GM18505 (cell line): ENCODE data around the gene PRLH.
"Not testable (repeated sequence)": the region's sequence is repeated elsewhere in the genome, so short reads cannot be mapped to it uniquely, and the experiment has no call there.

ENCODE experiments used
- ATAC-seq: cut with Tn5 transposase; IDR thresholded peaks from one replicate; pipeline ENCODE4 v1.9.1; 2021; ENCODE audit not compliant: unreplicated experiment
- POLR2A ChIP-seq: IDR thresholded peaks from 4 replicates; pipeline ENCODE4 v1.6.1; 2011; ENCODE audit warnings: borderline replicate concordance; ENCODE audit not compliant: insufficient read depth, insufficient read length; ENCODE audit errors: extremely low read depth

PRLH gene

GRCh38 chr2:237600205-237600846 is 34.0 kb downstream of the PRLH start:
- no peak for ATAC-seq
- TF ChIP-seq POLR2A, result no peak

GRCh38 chr2:237601453-237602116 is 35.2 kb downstream of the PRLH start:
- no peak for ATAC-seq
- no peak for TF ChIP-seq POLR2A

GRCh38 chr2:237602409-237602808 is 36.0 kb downstream of the PRLH start:
- ATAC-seq, result no peak
- TF ChIP-seq POLR2A, result no peak

DNA sequence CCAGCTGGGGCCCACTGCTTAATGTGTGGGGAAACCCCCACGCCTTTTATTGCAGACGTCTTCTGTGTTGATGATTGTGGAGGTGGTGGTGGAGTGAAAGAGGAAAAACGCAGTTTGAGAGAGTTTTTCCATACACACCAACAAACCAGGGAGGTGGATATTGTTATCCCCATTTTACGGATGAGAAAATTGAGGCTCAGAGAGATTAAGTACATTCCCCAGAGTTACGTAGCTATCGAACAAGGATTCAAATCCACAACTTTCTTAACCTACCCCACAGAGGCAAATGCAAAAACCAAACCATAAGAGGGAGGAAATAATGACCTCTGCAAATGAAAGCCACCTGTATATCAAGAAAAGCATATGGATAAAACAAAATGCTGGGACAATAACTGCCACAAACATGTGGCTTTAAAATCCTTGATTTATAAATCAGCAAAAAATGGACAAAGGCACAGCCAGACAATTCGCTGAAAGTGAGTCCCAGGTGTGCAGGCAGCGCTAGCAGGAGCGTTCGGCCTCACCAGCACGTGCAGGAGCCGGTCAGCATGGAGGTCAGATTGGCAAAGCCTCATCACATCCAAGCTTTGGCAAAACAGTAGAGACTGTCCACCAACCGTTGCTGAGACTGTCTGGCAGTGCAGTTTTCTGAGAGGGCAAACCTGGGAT is 36.8 kb downstream of the PRLH start:
- ATAC-seq, result no peak
- no peak for TF ChIP-seq POLR2A

DNA sequence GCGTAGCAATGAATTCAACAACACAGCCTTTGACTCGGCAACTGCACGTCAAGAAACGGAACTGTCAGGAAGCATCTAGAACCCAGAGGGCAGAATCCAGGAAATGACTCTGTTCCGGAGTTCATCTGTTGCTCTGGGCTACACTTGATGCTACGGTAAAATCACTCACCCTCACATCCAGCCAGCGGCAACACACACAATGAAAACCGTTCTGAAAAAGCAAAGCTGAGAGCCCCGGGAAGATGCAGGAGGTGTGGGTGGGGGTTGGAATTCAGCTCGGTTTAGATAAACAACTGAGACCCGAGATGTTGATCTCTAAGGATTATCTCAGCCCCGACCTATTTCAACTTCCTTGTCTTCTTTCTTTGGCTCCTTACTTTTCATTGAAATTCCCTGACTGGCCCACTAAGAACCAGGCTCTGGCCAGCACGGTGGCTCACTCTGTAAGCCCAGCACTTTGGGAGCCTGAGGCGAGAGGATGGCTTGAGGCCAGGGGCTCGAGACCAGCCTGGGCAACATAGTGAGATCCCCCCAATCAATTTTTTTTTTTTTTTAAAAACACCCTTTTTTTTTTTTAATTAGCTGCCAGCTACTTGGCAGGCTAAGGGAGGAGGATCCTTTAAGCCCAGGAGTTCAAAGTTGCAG is 37.5 kb downstream of the PRLH start:
- no peak for TF ChIP-seq POLR2A
- ATAC-seq, result peak; percentile 59

- no peak for ATAC-seq
- TF ChIP-seq POLR2A, result no peak
Observed at GRCh38 chr2:237604391-237604790, 38.0 kb downstream of the PRLH start.

GRCh38 chr2:237604960-237605359 is 38.6 kb downstream of the PRLH start:
- ATAC-seq, result no peak
- TF ChIP-seq POLR2A, result no peak

- not testable (repeated sequence) for ATAC-seq
Observed at GRCh38 chr2:237606522-237606921, 40.1 kb downstream of the PRLH start.

GRCh38 chr2:237612527-237613357 is 46.4 kb downstream of the PRLH start:
- TF ChIP-seq POLR2A, result no peak
- ATAC-seq, result no peak

- TF ChIP-seq POLR2A, result no peak
- no peak for ATAC-seq
Observed at GRCh38 chr2:237613679-237614078, 47.3 kb downstream of the PRLH start.

GRCh38 chr2:237614151-237614720 is 47.9 kb downstream of the PRLH start:
- no peak for ATAC-seq
- TF ChIP-seq POLR2A, result no peak

- ATAC-seq, result no peak
- TF ChIP-seq POLR2A, result no peak
Observed at GRCh38 chr2:237615631-237616249, 49.4 kb downstream of the PRLH start.
